SK-N-SH treated with all-trans-retinoic acid at 6 μM for 48 hours (cell line): ENCODE measurements around the gene PDRG1.

Experiments used
- CSDC2 ChIP-seq: fragments of 250-450 bp; sonication (Bioruptor Pico); IDR thresholded peaks from 2 replicates; pipeline ENCODE4 v1.5.0; 2020; ENCODE audit warnings: mild to moderate bottlenecking, moderate library complexity
- CSRNP3 ChIP-seq: fragments of 250-450 bp; sonication (Bioruptor Pico); IDR thresholded peaks from 2 replicates; pipeline ENCODE4 v1.5.1; 2021; ENCODE audit warnings: mild to moderate bottlenecking, moderate library complexity
- GLIS3 ChIP-seq: fragments of 250-450 bp; sonication (Bioruptor Pico); IDR thresholded peaks from 2 replicates; pipeline ENCODE4 v1.5.0; 2020; ENCODE audit warnings: mild to moderate bottlenecking, moderate library complexity
- ISL1 ChIP-seq: fragments of 250-450 bp; sonication (Bioruptor Pico); IDR thresholded peaks from 2 replicates; pipeline ENCODE4 v2.1.2; 2022; ENCODE audit warnings: mild to moderate bottlenecking, moderate library complexity
- OSR1 ChIP-seq: fragments of 250-450 bp; sonication (Bioruptor Pico); IDR thresholded peaks from 2 replicates; pipeline ENCODE4 v1.8.0; 2022; ENCODE audit warnings: moderate library complexity, mild to moderate bottlenecking, inconsistent platforms
- PATZ1 ChIP-seq: fragments of 250-450 bp; sonication (Bioruptor Pico); IDR thresholded peaks from 2 replicates; pipeline ENCODE4 v1.8.0; 2020; ENCODE audit warnings: mild to moderate bottlenecking, moderate library complexity, borderline replicate concordance
- POU6F1 ChIP-seq: fragments of 250-450 bp; sonication (Bioruptor Pico); IDR thresholded peaks from 2 replicates; pipeline ENCODE4 v1.8.0; 2021; ENCODE audit warnings: low read depth, mild to moderate bottlenecking, moderate library complexity, borderline replicate concordance
- RARB ChIP-seq: fragments of 250-450 bp; sonication (Bioruptor Pico); IDR thresholded peaks from 2 replicates; pipeline ENCODE4 v1.8.0; 2021; ENCODE audit warnings: mild to moderate bottlenecking, moderate library complexity
- SNAI2 ChIP-seq: fragments of 250-450 bp; sonication (Bioruptor Pico); IDR thresholded peaks from 2 replicates; pipeline ENCODE4 v1.5.0; 2020; ENCODE audit warnings: mild to moderate bottlenecking, moderate library complexity
- TSHZ2 ChIP-seq: fragments of 250-450 bp; sonication (Bioruptor Pico); IDR thresholded peaks from 2 replicates; pipeline ENCODE4 v1.5.0; 2020; ENCODE audit warnings: mild to moderate bottlenecking, moderate library complexity
- ZNF565 ChIP-seq: fragments of 450-650 bp; formaldehyde crosslinking; conservative IDR thresholded peaks from 2 replicates; pipeline ENCODE4 v1.5.0; 2020; ENCODE audit warnings: low read depth, mild to moderate bottlenecking, moderate library complexity

GRCh38 chr20:31987744-31988143, 35.9 kb upstream of the PDRG1 start:
- TF ChIP-seq OSR1 (CRISPR knock-in tag) (no peak), CSRNP3 (no peak), ZNF565 (CRISPR knock-in tag) (no peak), RARB (CRISPR knock-in tag) (no peak), PATZ1 (CRISPR knock-in tag) (no peak), GLIS3 (no peak), POU6F1 (CRISPR knock-in tag) (no peak), ISL1 (CRISPR knock-in tag) (no peak), SNAI2 (no peak), CSDC2 (CRISPR knock-in tag) (no peak), TSHZ2 (CRISPR knock-in tag) (no peak)
